Measurements from ENCODE around the gene BRI3. TPM values are rescaled to one million over a fixed set of nuclear protein-coding genes. Genes with fewer than 3 reads are reported as not detected.

The BRI3 gene
- total RNA-seq, 1 donor from 2014 or later: 61.6 TPM

GRCh38 chr7:98254951-98255610, 26.4 kb upstream of the BRI3 start:
- H3K9me3 ChIP-seq: no peaks in the 10 kb centered on the region
- intact Hi-C loops (cut with DNase I): loop anchor here (5.0 kb wide), 1 partner anchor 68 kb away; no protein-coding TSS in a partner anchor

DNA sequence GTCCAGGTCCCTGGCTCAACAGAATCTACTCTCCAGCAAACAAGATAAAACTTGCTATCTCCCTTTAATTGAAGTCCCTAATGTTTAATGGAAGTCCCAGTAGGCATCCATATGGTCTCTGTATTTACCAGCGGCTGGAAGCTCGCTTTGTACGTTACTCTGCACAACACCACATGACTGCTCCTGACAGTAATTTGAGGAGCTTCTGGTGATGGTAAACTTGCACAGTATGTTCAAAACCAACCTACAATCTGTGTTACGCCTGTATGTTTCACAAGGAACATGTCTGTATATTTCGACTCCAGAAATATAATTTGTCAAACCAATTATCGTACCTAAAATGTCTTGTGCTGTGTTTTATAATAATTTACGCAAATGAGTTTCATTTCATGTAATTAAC, 25.1 kb upstream of the BRI3 start:
- no peak overlapping the region for H3K4me3 ChIP-seq
- no peaks in the 10 kb centered on the region for H3K27me3 ChIP-seq
- no peak for TF ChIP-seq CTCF (IDR thresholded peaks at IDR 0.05)
- H3K27ac ChIP-seq: no peak overlapping the region
- H3K4me1 ChIP-seq: peaks cover 2 to 8% of the 10 kb centered on the region in 2 donors
- H3K9me3 ChIP-seq: no peaks in the 10 kb centered on the region
- H3K36me3 ChIP-seq: peaks cover 6 to 10% of the 10 kb centered on the region in 2 donors
- intact Hi-C loops (cut with DNase I): no loop called here
- no peak for DNase-seq (ENCODE audit: low spot score in 2 of 2)

More at GRCh38 chr7:98254951-98255610, 26.4 kb upstream of the BRI3 start:
- Histone ChIP-seq H3K36me3 (peaks cover 6% of the 10 kb centered on the region in 2 donors), H3K4me1 (peaks cover 6 to 17% of the 10 kb centered on the region in 2 donors), H3K4me3 (no peak overlapping the region), H3K27ac (no peak overlapping the region), H3K27me3 (no peaks in the 10 kb centered on the region)
- TF ChIP-seq CTCF (IDR thresholded peaks at IDR 0.05): no peak
- no peak for DNase-seq (ENCODE audit: low spot score in 2 of 2)

DNA sequence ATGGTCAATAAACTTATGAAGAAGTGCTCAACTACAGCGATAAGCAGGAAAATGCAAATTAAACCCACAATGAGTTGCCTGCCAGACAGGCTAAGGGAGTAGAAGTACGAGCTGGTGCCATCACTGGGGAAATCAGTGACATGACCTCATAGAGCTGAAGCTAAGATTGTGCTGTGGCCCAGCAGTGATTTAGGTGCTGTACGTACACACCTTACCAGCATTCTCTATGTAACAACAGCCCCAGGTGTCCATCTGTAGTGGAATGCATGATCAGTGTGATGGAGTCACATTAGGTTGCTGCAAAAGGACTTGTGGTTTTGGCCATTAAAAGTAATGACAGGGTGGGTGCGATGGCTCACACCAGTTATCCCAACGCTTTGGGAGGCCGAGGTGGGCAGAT, 23.8 kb upstream of the BRI3 start:
- H3K4me1 ChIP-seq: peaks cover 0 to 4% of the 10 kb centered on the region in 2 donors
- H3K27ac ChIP-seq: no peak overlapping the region
- no peak for TF ChIP-seq CTCF (IDR thresholded peaks at IDR 0.05)
- H3K9me3 ChIP-seq: no peaks in the 10 kb centered on the region
- no peak for DNase-seq (ENCODE audit: low spot score in 2 of 2)
- H3K4me3 ChIP-seq: no peak overlapping the region
- peaks cover 6 to 10% of the 10 kb centered on the region in 2 donors for H3K36me3 ChIP-seq
- no peaks in the 10 kb centered on the region for H3K27me3 ChIP-seq
- intact Hi-C loops (cut with DNase I): no loop called here

- Histone ChIP-seq H3K9me3 (no peaks in the 10 kb centered on the region), H3K27ac (no peak overlapping the region), H3K27me3 (no peaks in the 10 kb centered on the region), H3K4me3 (no peak overlapping the region), H3K36me3 (peaks cover 0 to 2% of the 10 kb centered on the region in 2 donors), H3K4me1 (no peaks in the 10 kb centered on the region)
- no peak for TF ChIP-seq CTCF (IDR thresholded peaks at IDR 0.05)
- intact Hi-C loops (cut with DNase I): no loop called here
- DNase-seq (ENCODE audit: low spot score in 2 of 2): no peak
Measured at GRCh38 chr7:98265841-98266271, 15.6 kb upstream of the BRI3 start.

DNA sequence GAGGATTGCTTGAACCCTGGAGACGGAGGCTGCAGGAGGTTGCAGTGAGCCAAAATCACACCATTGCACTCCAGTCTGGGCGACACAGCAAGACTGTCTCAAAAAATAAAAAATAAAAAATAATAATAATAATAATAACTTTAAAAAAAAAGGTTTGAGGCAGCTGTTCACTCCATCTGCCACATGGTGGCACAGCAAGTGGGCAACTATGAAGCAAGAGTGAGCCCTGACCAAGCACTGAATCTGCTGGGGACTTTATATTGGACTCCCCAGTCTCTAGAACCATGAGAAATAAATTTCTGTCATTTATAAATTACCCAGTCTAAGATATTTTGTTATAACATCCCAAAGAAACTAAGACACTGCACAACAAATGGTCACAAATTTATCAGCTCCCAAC, 14.6 kb upstream of the BRI3 start:
- intact Hi-C loops (cut with DNase I): no loop called here
- Histone ChIP-seq H3K27ac (no peak overlapping the region), H3K36me3 (no peaks in the 10 kb centered on the region), H3K4me1 (no peaks in the 10 kb centered on the region), H3K4me3 (no peak overlapping the region), H3K9me3 (no peaks in the 10 kb centered on the region), H3K27me3 (no peaks in the 10 kb centered on the region)
- peak in 2 of 3 experiments; percentile 21 to 37 for TF ChIP-seq CTCF (IDR thresholded peaks at IDR 0.05)
- DNase-seq (ENCODE audit: low spot score in 2 of 2): no peak

All from ascending aorta (tissue), 2 donors.